Measurements from ENCODE around the gene TTLL11.

DNA sequence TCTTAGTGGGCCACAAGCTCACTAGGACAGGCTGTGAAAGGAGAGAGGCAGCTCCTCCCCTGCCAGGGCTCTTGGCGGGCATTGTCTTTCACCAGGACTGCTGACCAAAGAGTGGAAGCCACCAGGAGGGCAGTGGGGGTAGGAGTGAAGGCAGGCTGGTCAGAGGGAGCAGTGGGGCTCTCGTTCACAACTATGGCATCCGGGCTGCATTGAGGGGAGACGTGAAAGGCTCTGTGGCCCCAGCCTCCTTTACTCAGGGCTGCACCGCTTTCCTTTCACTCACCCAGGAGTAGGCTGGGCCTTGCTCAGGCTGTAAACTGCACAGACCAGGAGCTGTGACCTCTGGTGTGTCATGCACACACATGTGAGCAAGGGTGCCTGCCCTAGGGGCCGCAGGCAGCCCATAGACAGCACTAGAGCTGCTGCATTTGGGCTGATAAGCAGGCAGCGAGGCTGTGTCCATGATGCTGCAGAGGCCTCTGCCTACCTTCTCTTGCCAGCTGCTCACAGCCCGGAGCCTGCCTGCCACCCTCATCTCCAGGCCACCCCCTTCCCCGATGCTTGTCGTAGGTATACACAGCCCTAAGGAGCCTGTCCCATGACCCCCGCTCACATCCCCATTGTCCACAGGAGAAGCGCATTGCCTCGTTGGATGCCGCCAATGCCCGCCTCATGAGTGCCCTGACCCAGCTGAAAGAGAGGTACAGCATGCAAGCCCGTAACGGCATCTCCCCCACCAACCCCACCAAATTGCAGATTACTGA, 311.2 kb downstream of the TTLL11 start:
- TF ChIP-seq GATA2 (IDR thresholded peaks at IDR 0.05; ENCODE audit: low read depth, low read length) = no peak
- no peak for TF ChIP-seq GATA3 (IDR thresholded peaks at IDR 0.05; ENCODE audit: low read depth, low read length)

Data from SH-SY5Y (cell line).